DND-41 (cell line): Measurements from ENCODE around the gene ACER2.

ENCODE experiments used
- ATAC-seq: fragments of 200-7000 bp; cut with Tn5 transposase; 3 replicates; pipeline ENCODE4 v1.9.1; 2021; ENCODE audit warnings: low read depth; ENCODE audit not compliant: insufficient read depth
- DNase-seq: peaks from one replicate; pipeline ENCODE4 v3.0.0-alpha.2; 2020
- H2AFZ ChIP-seq: 2 replicates; pipeline ENCODE4 v1.6.0; 2012; ENCODE audit warnings: low read depth, low read length
- H3K27ac ChIP-seq: 2 replicates; pipeline ENCODE4 v1.5.1; 2012; ENCODE audit warnings: low read length, inconsistent platforms
- H3K27me3 ChIP-seq: fragments of 200-600 bp; sonication (generic); 2 replicates; pipeline ENCODE4 v1.6.0; 2012; ENCODE audit warnings: low read length, mild to moderate bottlenecking, inconsistent platforms; ENCODE audit not compliant: insufficient read depth, poor library complexity
- H3K36me3 ChIP-seq: 2 replicates; pipeline ENCODE4 v1.5.1; 2012; ENCODE audit warnings: low read length, inconsistent platforms; ENCODE audit not compliant: insufficient read depth
- H3K4me1 ChIP-seq: 2 replicates; pipeline ENCODE4 v1.5.1; 2012; ENCODE audit warnings: mild to moderate bottlenecking, low read length; ENCODE audit not compliant: insufficient read depth
- H3K4me2 ChIP-seq: 2 replicates; pipeline ENCODE4 v1.6.0; 2012; ENCODE audit warnings: mild to moderate bottlenecking, moderate library complexity, low read length, inconsistent platforms; ENCODE audit not compliant: insufficient read depth
- H3K4me3 ChIP-seq, 2 experiments: fragments of 200-600 bp in 1 of 2; shearing (Covaris generic) in 1 of 2; 2 replicates each; pipeline ENCODE4 v1.5.1; 2012 to 2016; ENCODE audit warnings: inconsistent platforms in 2 of 2, low read length in 2 of 2, mild to moderate bottlenecking in 2 of 2, low read depth in 1 of 2, moderate library complexity in 1 of 2
- H3K79me2 ChIP-seq: 2 replicates; pipeline ENCODE4 v1.6.0; 2012; ENCODE audit warnings: low read length, inconsistent platforms; ENCODE audit not compliant: insufficient read depth
- H3K9ac ChIP-seq: 2 replicates; pipeline ENCODE4 v1.6.0; 2012; ENCODE audit warnings: low read depth, mild to moderate bottlenecking, inconsistent platforms, low read length, moderate library complexity
- H3K9me3 ChIP-seq: 2 replicates; pipeline ENCODE4 v1.5.1; 2012; ENCODE audit warnings: low read length, moderate library complexity, mild to moderate bottlenecking, inconsistent platforms; ENCODE audit not compliant: insufficient read depth, severe bottlenecking
- H4K20me1 ChIP-seq: 2 replicates; pipeline ENCODE4 v1.6.0; 2012; ENCODE audit warnings: low read length; ENCODE audit not compliant: insufficient read depth
- CTCF ChIP-seq: IDR thresholded peaks from 2 replicates; pipeline ENCODE4 v1.5.1; 2012; ENCODE audit warnings: borderline replicate concordance, low read length, moderate library complexity, mild to moderate bottlenecking; ENCODE audit not compliant: poor library complexity, severe bottlenecking; ENCODE audit errors: extremely low read depth
- EZH2 ChIP-seq: IDR thresholded peaks from 3 replicates; pipeline ENCODE4 v1.6.1; 2012; ENCODE audit warnings: borderline replicate concordance, low read depth, mild to moderate bottlenecking, moderate library complexity, low read length, inconsistent platforms; ENCODE audit not compliant: severe bottlenecking

Gene ACER2

GRCh38 chr9:19496321-19497050 lies 87.7 kb downstream of the ACER2 start:
- ATAC-seq (no peak), DNase-seq (no peak)
- Histone ChIP-seq H3K9me3 (no peaks in the 10 kb centered on the region), H3K79me2 (no peaks in the 10 kb centered on the region), H3K36me3 (no peaks in the 10 kb centered on the region), H4K20me1 (no peaks in the 10 kb centered on the region), H3K4me2 (no peak overlapping the region), H3K9ac (no peak overlapping the region), H2AFZ (no peak overlapping the region), H3K27ac (no peak overlapping the region), H3K27me3 (peaks cover 3% of the 10 kb centered on the region), H3K4me1 (peaks cover 8% of the 10 kb centered on the region), H3K4me3 (no peak overlapping the region)
- TF ChIP-seq CTCF (no peak), EZH2 (no peak)

GRCh38 chr9:19497276-19497675 lies 88.5 kb downstream of the ACER2 start:
- TF ChIP-seq CTCF (no peak), EZH2 (no peak)
- ATAC-seq, result no peak

GRCh38 chr9:19498015-19498414 lies 89.2 kb downstream of the ACER2 start:
- Histone ChIP-seq H3K27me3 (peaks cover 3% of the 10 kb centered on the region), H3K36me3 (no peaks in the 10 kb centered on the region), H3K9ac (no peak overlapping the region), H3K9me3 (no peaks in the 10 kb centered on the region), H3K4me2 (no peak overlapping the region), H2AFZ (no peak overlapping the region), H4K20me1 (no peaks in the 10 kb centered on the region), H3K79me2 (no peaks in the 10 kb centered on the region), H3K27ac (no peak overlapping the region), H3K4me1 (peaks cover 4% of the 10 kb centered on the region), H3K4me3 (no peak overlapping the region)
- no peak for TF ChIP-seq EZH2
- DNase-seq (no peak), ATAC-seq (no peak)

More at GRCh38 chr9:19497276-19497675, 88.5 kb downstream of the ACER2 start:
- Histone ChIP-seq H3K9me3 (no peaks in the 10 kb centered on the region), H3K4me2 (no peak overlapping the region), H3K79me2 (no peaks in the 10 kb centered on the region), H3K27ac (no peak overlapping the region), H3K4me1 (peaks cover 8% of the 10 kb centered on the region), H3K9ac (no peak overlapping the region), H3K4me3 (no peak overlapping the region), H3K27me3 (peaks cover 3% of the 10 kb centered on the region), H4K20me1 (no peaks in the 10 kb centered on the region), H2AFZ (no peak overlapping the region), H3K36me3 (no peaks in the 10 kb centered on the region)
- DNase-seq, result no peak
